Activated B cell treated with CpG ODN at 0.5 μM for 24 hours (primary cell): ENCODE measurements around the gene FNDC7. TPM values are rescaled to one million over a fixed set of nuclear protein-coding genes. Genes with fewer than 3 reads are reported as not detected.

Source experiments
- ATAC-seq: fragments of 200-7000 bp; cut with Tn5 transposase; one replicate; pipeline ENCODE4 v1.10.0; 2021; ENCODE audit warnings: low read depth, mild to moderate bottlenecking, moderate library complexity
- CTCF ChIA-PET: fragments of 350-600 bp; sonication (Branson Sonifier 250); formaldehyde crosslinking; loops from one replicate; lab custom pipeline; 2021; ENCODE audit warnings: antibody characterized with exemption; lab: Charles Lee
- POLR2A ChIA-PET: fragments of 350-600 bp; sonication (Branson Sonifier 250); formaldehyde crosslinking; loops from one replicate; lab custom pipeline; 2021; ENCODE audit warnings: antibody characterized with exemption; lab: Charles Lee
- DNase-seq: peaks from one replicate; pipeline ENCODE4 v3.0.0; 2022
- H3K27ac Mint-ChIP-seq: one replicate; pipeline ENCODE4 v1.8.0; 2020; ENCODE audit warnings: mixed read lengths
- H3K27me3 Mint-ChIP-seq: one replicate; pipeline ENCODE4 v1.8.0; 2021; ENCODE audit warnings: mixed read lengths
- H3K36me3 Mint-ChIP-seq: one replicate; pipeline ENCODE4 v1.8.0; 2021; ENCODE audit warnings: low read depth, mixed read lengths
- H3K4me1 Mint-ChIP-seq: one replicate; pipeline ENCODE4 v1.8.0; 2021; ENCODE audit warnings: mixed read lengths
- H3K4me3 Mint-ChIP-seq: one replicate; pipeline ENCODE4 v1.8.0; 2020; ENCODE audit warnings: mild to moderate bottlenecking, mixed read lengths
- H3K9me3 Mint-ChIP-seq: one replicate; pipeline ENCODE4 v1.8.0; 2020; ENCODE audit warnings: mixed read lengths
- intact Hi-C: fragments of 100-400 bp; cut with micrococcal nuclease; formaldehyde crosslinking; loops from one replicate; pipeline ENCODE4 v1.15.1; 2024
- total RNA-seq: library from RNA; stranded (reverse); gene quantifications from 2 replicates; pipeline ENCODE4 v1.2.3, GENCODE V29; 2022
- TF ChIP-seq, protein P1 (sequence below): fragments of 200-600 bp; IDR thresholded peaks from one replicate; pipeline ENCODE4 v1.8.0; 2022; ENCODE audit warnings: antibody characterized with exemption, mild to moderate bottlenecking

The FNDC7 gene
- total RNA-seq, 1 donor from 2014 or later = not detected

DNA sequence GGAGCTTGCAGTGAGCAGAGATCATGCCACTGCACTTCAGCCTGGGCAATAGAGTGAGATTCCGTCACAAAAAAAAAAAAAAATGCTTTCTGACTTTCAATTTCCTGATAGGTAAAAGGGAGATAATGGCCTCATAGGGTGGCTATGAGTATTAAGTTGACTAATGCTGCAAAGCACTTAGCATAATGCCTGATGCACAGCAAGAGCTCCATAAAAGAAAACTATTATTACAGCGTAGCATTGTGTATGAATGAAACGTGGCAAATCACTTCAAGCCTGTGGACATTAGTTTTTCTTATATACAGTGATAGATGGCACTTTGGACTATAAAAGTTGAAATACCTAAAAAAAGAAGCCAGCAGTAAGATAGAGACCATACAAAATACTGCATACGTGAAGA is 16.8 kb downstream of the FNDC7 start:
- Mint-ChIP-seq H3K27ac (no peak overlapping the region), H3K4me1 (no peaks in the 10 kb centered on the region), H3K36me3 (no peaks in the 10 kb centered on the region), H3K27me3 (peaks cover 23% of the 10 kb centered on the region), H3K9me3 (no peaks in the 10 kb centered on the region), H3K4me3 (no peak overlapping the region)
- intact Hi-C loops = no loop called here
- ATAC-seq (no peak), DNase-seq (no peak)
- TF ChIP-seq, protein P1, sequence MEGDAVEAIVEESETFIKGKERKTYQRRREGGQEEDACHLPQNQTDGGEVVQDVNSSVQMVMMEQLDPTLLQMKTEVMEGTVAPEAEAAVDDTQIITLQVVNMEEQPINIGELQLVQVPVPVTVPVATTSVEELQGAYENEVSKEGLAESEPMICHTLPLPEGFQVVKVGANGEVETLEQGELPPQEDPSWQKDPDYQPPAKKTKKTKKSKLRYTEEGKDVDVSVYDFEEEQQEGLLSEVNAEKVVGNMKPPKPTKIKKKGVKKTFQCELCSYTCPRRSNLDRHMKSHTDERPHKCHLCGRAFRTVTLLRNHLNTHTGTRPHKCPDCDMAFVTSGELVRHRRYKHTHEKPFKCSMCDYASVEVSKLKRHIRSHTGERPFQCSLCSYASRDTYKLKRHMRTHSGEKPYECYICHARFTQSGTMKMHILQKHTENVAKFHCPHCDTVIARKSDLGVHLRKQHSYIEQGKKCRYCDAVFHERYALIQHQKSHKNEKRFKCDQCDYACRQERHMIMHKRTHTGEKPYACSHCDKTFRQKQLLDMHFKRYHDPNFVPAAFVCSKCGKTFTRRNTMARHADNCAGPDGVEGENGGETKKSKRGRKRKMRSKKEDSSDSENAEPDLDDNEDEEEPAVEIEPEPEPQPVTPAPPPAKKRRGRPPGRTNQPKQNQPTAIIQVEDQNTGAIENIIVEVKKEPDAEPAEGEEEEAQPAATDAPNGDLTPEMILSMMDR = no peak
- CTCF ChIA-PET = no interaction called here
- POLR2A ChIA-PET = interaction anchor here (0.7 kb wide), 1 partner anchor 22 kb away, joined by 6 read pairs; no protein-coding TSS in a partner anchor

DNA sequence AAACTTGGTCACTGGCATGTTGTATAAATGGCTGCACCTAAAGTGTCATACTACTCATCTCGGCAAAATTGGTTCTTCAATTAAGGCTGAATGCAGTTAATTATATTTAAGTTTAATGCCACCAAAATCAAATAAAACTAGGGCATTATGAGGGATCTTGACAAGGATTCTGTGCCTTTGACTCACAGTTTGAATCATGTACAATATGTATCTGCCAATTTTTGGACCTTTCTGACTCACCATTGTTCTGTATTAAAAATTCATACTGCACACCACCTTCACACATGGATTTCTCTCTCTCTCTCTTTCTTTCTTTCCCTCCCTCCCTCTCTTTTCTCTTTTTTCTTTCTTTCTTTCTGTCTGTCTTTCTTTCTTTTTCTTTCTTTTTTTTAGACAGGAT is 19.7 kb downstream of the FNDC7 start:
- intact Hi-C loops = no loop called here
- peaks cover 25% of the 10 kb centered on the region for H3K27me3 Mint-ChIP-seq
- CTCF ChIA-PET = no interaction called here
- H3K27ac Mint-ChIP-seq = no peak overlapping the region
- H3K4me1 Mint-ChIP-seq = no peaks in the 10 kb centered on the region
- no peak for DNase-seq
- no peak overlapping the region for H3K4me3 Mint-ChIP-seq
- H3K36me3 Mint-ChIP-seq = no peaks in the 10 kb centered on the region
- H3K9me3 Mint-ChIP-seq = no peaks in the 10 kb centered on the region
- TF ChIP-seq, protein P1 = no peak
- POLR2A ChIA-PET = no interaction called here
- ATAC-seq = no peak

DNA sequence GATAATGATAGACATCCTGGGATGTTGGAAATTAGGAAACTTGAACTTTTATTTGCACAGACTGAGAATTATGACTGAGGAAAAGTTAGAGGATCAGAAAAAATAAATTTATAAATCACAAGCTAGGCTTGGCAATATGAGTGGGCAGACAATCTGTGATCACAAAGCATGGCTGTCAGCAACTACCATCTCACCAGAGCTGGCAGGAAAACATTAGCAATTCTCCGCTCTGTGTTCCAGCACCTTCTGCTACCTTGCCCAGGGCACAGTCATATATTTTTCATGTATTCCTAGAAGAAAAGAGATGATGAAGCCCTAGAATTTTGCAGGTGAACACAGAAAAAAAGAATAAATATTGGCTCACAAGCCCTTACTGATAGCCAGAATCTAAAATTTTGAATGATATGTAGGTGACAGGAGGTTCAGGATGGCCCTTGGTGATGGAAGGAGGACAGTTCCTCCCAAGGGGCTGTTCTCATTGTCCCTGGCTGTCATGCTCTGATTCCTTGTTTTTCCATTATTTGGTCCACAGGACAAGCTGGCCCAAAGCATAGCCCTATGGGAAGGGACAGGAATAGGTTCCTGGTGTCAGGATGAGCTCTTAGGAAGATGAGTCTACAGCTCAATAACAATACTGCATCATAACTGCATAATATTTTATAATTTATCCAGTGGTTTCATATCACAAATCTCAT is 21.6 kb downstream of the FNDC7 start:
- Mint-ChIP-seq H3K27me3 (peaks cover 14% of the 10 kb centered on the region), H3K27ac (no peak overlapping the region), H3K36me3 (no peaks in the 10 kb centered on the region), H3K9me3 (no peaks in the 10 kb centered on the region), H3K4me3 (no peak overlapping the region), H3K4me1 (no peaks in the 10 kb centered on the region)
- CTCF ChIA-PET = no interaction called here
- intact Hi-C loops = no loop called here
- POLR2A ChIA-PET = no interaction called here
- no peak for ATAC-seq
- no peak for DNase-seq
- TF ChIP-seq, protein P1 = no peak

DNA sequence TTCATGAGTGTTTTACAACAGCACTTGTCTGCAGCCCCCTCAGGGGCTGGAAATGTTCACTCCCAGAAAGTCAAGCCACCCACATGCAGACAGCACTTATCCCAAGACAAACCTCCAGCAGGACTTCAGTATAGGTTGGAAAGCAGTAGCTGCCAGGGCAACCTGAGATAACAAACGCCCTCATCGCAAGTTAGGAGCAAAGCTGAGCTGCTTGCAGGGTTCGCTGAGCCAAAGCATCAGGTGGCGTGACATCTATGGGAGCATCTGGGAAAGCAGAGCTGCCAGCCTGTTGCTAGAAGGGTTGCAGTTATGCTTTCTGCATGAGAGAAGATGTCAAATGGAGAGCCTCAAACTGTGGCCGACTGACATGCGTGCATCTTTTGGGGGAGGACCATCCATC is 29.5 kb downstream of the FNDC7 start:
- Mint-ChIP-seq H3K27ac (no peak overlapping the region), H3K4me1 (peaks cover 8% of the 10 kb centered on the region), H3K36me3 (peaks cover 7% of the 10 kb centered on the region), H3K4me3 (no peak overlapping the region), H3K27me3 (no peaks in the 10 kb centered on the region), H3K9me3 (no peaks in the 10 kb centered on the region)
- ChIA-PET POLR2A (interaction anchor here (2.1 kb wide), 1 partner anchor 81 kb away, joined by 5 read pairs; the partner anchor contains the start of gene HENMT1), CTCF (no interaction called here)
- ATAC-seq = no peak
- intact Hi-C loops = no loop called here
- DNase-seq = no peak
- TF ChIP-seq, protein P1 = no peak

DNA sequence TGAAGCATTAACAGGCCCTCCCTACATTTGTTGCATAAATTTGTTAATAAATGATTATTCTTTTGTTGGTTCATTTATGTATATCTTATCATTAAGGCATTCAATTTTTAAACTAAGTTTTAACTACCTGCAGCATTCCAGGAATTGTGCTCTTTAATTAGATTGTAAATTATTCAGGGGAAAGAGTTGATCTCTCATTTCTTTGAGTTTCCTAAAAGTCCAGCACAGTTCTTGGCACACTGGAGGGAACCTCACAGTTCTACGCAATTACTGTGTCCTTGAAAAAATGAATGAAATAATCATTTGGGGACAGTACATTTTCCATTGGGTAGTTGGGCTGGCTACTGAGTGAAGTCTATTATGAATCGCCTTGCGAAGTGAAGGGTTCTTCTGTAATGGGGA is 33.3 kb downstream of the FNDC7 start:
- TF ChIP-seq, protein P1 = no peak
- H3K36me3 Mint-ChIP-seq = peaks cover 17% of the 10 kb centered on the region
- H3K27ac Mint-ChIP-seq = peak overlapping the region; percentile 99
- H3K9me3 Mint-ChIP-seq = no peaks in the 10 kb centered on the region
- H3K4me3 Mint-ChIP-seq = peak overlapping the region; percentile 99
- no peak for DNase-seq
- intact Hi-C loops = loop anchor here (1.0 to 5.0 kb wide), 12 partner anchors 54 to 1593 kb away; partner anchors contain the start of genes CLCC1, HENMT1, PRPF38B and RBM15
- peaks cover 27% of the 10 kb centered on the region for H3K4me1 Mint-ChIP-seq
- POLR2A ChIA-PET = interaction anchor here (0.7 to 1.7 kb wide), 3 partner anchors 54 to 99 kb away, joined by 3 to 17 read pairs (median 3); partner anchors contain the start of genes HENMT1 and PRPF38B
- ATAC-seq = no peak
- CTCF ChIA-PET = interaction anchor here (1.2 kb wide), 1 partner anchor 152 kb away, joined by 6 read pairs; no protein-coding TSS in a partner anchor
- no peaks in the 10 kb centered on the region for H3K27me3 Mint-ChIP-seq
